HG03025 (cell line): ENCODE measurements around the gene FAM83E.

ENCODE experiments used
- ATAC-seq: cut with Tn5 transposase; IDR thresholded peaks from one replicate; pipeline ENCODE4 v1.9.1; 2021; ENCODE audit warnings: mild to moderate bottlenecking, moderate library complexity; ENCODE audit not compliant: unreplicated experiment, low FRiP score

FAM83E gene

GRCh38 chr19:48615231-48616040 lies 560 bp upstream of the FAM83E start:
- no peak for ATAC-seq

GRCh38 chr19:48613852-48614435 lies 932 bp downstream of the FAM83E start:
- ATAC-seq, result no peak

- ATAC-seq, result no peak
Measured at GRCh38 chr19:48613024-48613851, 1.6 kb downstream of the FAM83E start.

- no peak for ATAC-seq
Measured at GRCh38 chr19:48611872-48612271, 3.0 kb downstream of the FAM83E start.

- no peak for ATAC-seq
Measured at GRCh38 chr19:48609571-48610108, 5.2 kb downstream of the FAM83E start.

GRCh38 chr19:48608798-48609263 lies 6.0 kb downstream of the FAM83E start:
- no peak for ATAC-seq

- no peak for ATAC-seq
Measured at GRCh38 chr19:48607359-48607755, 7.5 kb downstream of the FAM83E start.

- ATAC-seq, result no peak
Measured at GRCh38 chr19:48606463-48607358, 8.2 kb downstream of the FAM83E start, which contains the start of gene SPACA4. SPACA4 (plus strand) TSS chr19:48606742; CDS start chr19:48606979, 237 bp downstream.

- no peak for ATAC-seq
Measured at GRCh38 chr19:48603850-48604249, 11.0 kb downstream of the FAM83E start.

- ATAC-seq, result no peak
Measured at GRCh38 chr19:48603449-48603848, 11.4 kb downstream of the FAM83E start.

GRCh38 chr19:48603001-48603400 lies 11.9 kb downstream of the FAM83E start:
- ATAC-seq, result no peak

GRCh38 chr19:48600679-48601417 lies 14.0 kb downstream of the FAM83E start:
- no peak for ATAC-seq

- no peak for ATAC-seq
Measured at GRCh38 chr19:48598996-48599700, 15.7 kb downstream of the FAM83E start.

- ATAC-seq, result no peak
Measured at GRCh38 chr19:48596679-48597465, 18.0 kb downstream of the FAM83E start.

GRCh38 chr19:48596237-48596636 lies 18.6 kb downstream of the FAM83E start:
- no peak for ATAC-seq

- ATAC-seq, result no peak
Measured at GRCh38 chr19:48595833-48596232, 19.0 kb downstream of the FAM83E start.

GRCh38 chr19:48595171-48595570 lies 19.7 kb downstream of the FAM83E start:
- no peak for ATAC-seq

- no peak for ATAC-seq
Measured at GRCh38 chr19:48591021-48591420, 23.9 kb downstream of the FAM83E start.
